Uterus (tissue), 4 donors: ENCODE results near the gene LOXL1. TPM values are rescaled to one million over a fixed set of nuclear protein-coding genes. Genes with fewer than 3 reads are reported as not detected.
A peak's percentile ranks its signal among the peaks of the same experiment; 100 is the strongest.

Source experiments
- DNase-seq, 2 donors: peaks; one replicate each; pipeline ENCODE4 v3.0.0-alpha.2; 2019 to 2020
- H3K27ac ChIP-seq, 2 donors: fragments of 200-600 bp; sonication (generic); 1 replicate in 1 of 2; 2 replicates in 1 of 2; pipeline ENCODE4 v1.5.1; 2016 to 2018
- H3K27me3 ChIP-seq, 2 donors: fragments of 200-600 bp; sonication (generic); one replicate each; pipeline ENCODE4 v1.5.1; 2018 to 2019; ENCODE audit warnings: control low read depth in 1 of 2
- H3K36me3 ChIP-seq, 2 donors: fragments of 200-600 bp; sonication (generic); one replicate each; pipeline ENCODE4 v1.5.1; 2019; ENCODE audit warnings: control low read depth in 1 of 2
- H3K4me1 ChIP-seq, 2 donors: fragments of 200-600 bp; sonication (generic); one replicate each; pipeline ENCODE4 v1.5.1; 2018 to 2019; ENCODE audit warnings: control low read depth in 1 of 2
- H3K4me3 ChIP-seq, 2 donors: fragments of 200-600 bp; sonication (generic); 1 replicate in 1 of 2; 2 replicates in 1 of 2; pipeline ENCODE4 v1.5.1; 2018 to 2019; ENCODE audit warnings: mild to moderate bottlenecking in 1 of 2
- H3K9me3 ChIP-seq, 2 donors: fragments of 200-600 bp; sonication (generic); one replicate each; pipeline ENCODE4 v1.5.1; 2019; ENCODE audit warnings: control low read depth in 1 of 2
- POLR2A ChIP-seq, 2 donors: fragments of 450-650 bp; IDR thresholded peaks; one replicate each; pipeline ENCODE4 v1.6.1; 2016; ENCODE audit warnings: antibody characterized with exemption in 2 of 2, mild to moderate bottlenecking in 1 of 2, moderate library complexity in 1 of 2
- intact Hi-C: fragments of 100-400 bp; cut with DNase I; formaldehyde crosslinking; loops from one replicate; pipeline ENCODE4 v1.15.1; 2023; ENCODE audit warnings: low total_unique reads
- total RNA-seq, 4 donors: library from RNA; depleted of rRNA in 3 of 4; stranded (reverse); fragments of >200 nt in 3 of 4; gene quantifications; one replicate each; pipeline versions ENCODE4 v1.1.0 to v1.2.4, GENCODE V29; 2014 to 2023
- TF ChIP-seq, protein P1 (sequence below), 4 experiments: fragments of 200-600 bp in 2 of 4; fragments of 450-650 bp in 2 of 4; sonication (generic) in 2 of 4; IDR thresholded peaks; one replicate each; pipeline ENCODE4 v1.5.1; 2016 to 2019; ENCODE audit warnings: antibody characterized with exemption in 4 of 4, mild to moderate bottlenecking in 2 of 4, moderate library complexity in 1 of 4
- donor health status: DM: yes; HTN: yes; CAD: no.

LOXL1 gene
- total RNA-seq, 4 donors from 2014 or later, result 19.4 to 68.4 (median 33.1) TPM

DNA sequence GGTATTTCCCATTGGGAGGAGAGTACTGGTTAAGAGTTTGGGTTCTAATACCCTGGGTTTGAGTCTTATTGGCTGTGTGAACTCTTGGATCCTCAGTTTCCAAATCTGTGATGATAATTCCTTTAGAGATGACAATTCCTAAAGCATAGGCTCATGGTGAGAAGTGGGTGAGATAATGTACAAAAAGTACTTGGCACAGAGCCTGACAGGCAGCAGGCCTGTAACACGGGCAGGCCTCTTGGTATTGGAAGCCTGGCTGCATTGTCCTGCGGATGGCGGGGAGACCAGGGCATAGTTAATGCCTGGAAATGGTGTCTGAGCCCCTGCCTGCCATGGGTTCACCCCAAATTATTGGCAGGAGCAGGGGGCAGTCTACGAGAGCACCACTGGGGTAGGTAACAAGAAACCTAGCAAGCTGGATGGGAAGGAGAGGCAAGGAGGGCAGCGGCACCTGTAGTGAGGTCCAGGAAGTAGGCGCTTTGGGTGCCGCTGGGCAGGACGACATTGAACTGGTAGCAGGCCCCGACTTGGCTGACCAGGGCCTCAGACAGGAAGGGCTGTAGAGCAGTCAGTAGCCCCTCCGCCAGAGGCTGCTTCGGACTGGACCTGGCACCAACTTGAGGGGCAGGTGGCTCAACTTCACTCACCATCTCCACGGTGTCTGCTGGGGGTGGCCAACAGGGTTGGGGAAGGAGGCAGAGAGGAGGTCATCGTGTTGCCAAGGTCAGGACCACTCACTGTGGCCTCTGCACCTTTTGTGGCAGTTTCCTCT, 58.1 kb downstream of the LOXL1 start:
- TF ChIP-seq POLR2A (IDR thresholded peaks at IDR 0.05), result no peak
- TF ChIP-seq, protein P1, sequence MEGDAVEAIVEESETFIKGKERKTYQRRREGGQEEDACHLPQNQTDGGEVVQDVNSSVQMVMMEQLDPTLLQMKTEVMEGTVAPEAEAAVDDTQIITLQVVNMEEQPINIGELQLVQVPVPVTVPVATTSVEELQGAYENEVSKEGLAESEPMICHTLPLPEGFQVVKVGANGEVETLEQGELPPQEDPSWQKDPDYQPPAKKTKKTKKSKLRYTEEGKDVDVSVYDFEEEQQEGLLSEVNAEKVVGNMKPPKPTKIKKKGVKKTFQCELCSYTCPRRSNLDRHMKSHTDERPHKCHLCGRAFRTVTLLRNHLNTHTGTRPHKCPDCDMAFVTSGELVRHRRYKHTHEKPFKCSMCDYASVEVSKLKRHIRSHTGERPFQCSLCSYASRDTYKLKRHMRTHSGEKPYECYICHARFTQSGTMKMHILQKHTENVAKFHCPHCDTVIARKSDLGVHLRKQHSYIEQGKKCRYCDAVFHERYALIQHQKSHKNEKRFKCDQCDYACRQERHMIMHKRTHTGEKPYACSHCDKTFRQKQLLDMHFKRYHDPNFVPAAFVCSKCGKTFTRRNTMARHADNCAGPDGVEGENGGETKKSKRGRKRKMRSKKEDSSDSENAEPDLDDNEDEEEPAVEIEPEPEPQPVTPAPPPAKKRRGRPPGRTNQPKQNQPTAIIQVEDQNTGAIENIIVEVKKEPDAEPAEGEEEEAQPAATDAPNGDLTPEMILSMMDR (IDR thresholded peaks at IDR 0.05), result no peak
- H3K4me3 ChIP-seq, result no peak overlapping the region
- no peaks in the 10 kb centered on the region for H3K36me3 ChIP-seq
- peaks cover 7 to 16% of the 10 kb centered on the region in 2 donors for H3K4me1 ChIP-seq
- peak overlapping the region; percentile 83 to 87 for H3K27ac ChIP-seq
- no peaks in the 10 kb centered on the region for H3K27me3 ChIP-seq
- intact Hi-C loops, result no loop called here
- no peak for DNase-seq
- H3K9me3 ChIP-seq, result no peaks in the 10 kb centered on the region

DNA sequence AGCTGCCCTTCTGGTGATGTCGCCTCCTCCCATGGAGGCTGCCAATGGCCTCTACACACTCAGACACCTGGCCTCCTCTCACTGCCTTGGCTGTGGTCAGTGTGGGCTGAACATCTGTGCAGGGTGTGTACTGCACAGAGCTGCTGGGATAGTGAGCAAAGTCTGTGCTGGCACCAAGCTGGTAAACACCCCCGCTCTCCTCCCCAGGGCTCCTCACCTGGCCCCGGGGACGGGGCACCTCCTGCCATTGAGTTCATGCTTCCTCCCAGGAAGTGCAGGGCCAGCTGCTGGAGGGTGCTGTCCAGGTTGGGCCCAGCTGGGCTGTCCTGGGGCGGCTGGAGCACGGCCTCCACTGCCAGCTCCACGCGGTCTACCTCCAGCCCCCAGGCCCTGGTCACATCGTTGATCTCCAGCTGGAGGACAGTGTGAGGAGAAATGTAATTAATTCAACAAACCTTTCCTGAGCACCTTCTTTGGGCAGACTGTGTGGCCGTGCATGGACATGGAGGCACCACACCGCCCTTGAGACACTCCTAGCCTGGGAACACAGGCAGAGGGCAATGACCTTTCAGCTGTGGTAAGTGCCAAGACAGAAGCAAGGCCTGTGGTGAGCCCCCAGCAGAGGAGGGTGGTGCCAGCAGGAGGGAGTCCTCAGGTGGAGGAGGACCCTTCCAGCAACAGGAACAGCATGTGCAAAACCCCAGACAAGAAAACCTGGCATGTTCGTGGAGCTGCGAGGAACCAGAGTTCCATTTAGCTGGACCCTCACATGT, 59.0 kb downstream of the LOXL1 start:
- Histone ChIP-seq H3K9me3 (no peaks in the 10 kb centered on the region), H3K4me3 (no peak overlapping the region), H3K4me1 (peaks cover 7 to 16% of the 10 kb centered on the region in 2 donors), H3K27ac (peak overlapping the region; percentile 44 to 77), H3K36me3 (no peaks in the 10 kb centered on the region), H3K27me3 (no peaks in the 10 kb centered on the region)
- no peak for DNase-seq
- intact Hi-C loops, result no loop called here
- no peak for TF ChIP-seq POLR2A (IDR thresholded peaks at IDR 0.05)
- TF ChIP-seq, protein P1 (IDR thresholded peaks at IDR 0.05), result no peak

GRCh38 chr15:73986055-73986775, 60.0 kb downstream of the LOXL1 start:
- DNase-seq, result no peak

GRCh38 chr15:73986776-73987056, 60.5 kb downstream of the LOXL1 start:
- no peak overlapping the region for H3K4me3 ChIP-seq
- TF ChIP-seq, protein P1 (IDR thresholded peaks at IDR 0.05), result no peak
- TF ChIP-seq POLR2A (IDR thresholded peaks at IDR 0.05), result no peak
- H3K9me3 ChIP-seq, result no peaks in the 10 kb centered on the region
- intact Hi-C loops, result no loop called here
- H3K36me3 ChIP-seq, result no peaks in the 10 kb centered on the region
- peaks cover 7 to 25% of the 10 kb centered on the region in 2 donors for H3K4me1 ChIP-seq
- H3K27me3 ChIP-seq, result no peaks in the 10 kb centered on the region
- peak overlapping the region; percentile 8 to 77 for H3K27ac ChIP-seq
- DNase-seq, result no peak

More at GRCh38 chr15:73986055-73986775, 60.0 kb downstream of the LOXL1 start:
- peak overlapping the region; percentile 8 to 77 for H3K27ac ChIP-seq
- no peaks in the 10 kb centered on the region for H3K9me3 ChIP-seq
- TF ChIP-seq, protein P1 (IDR thresholded peaks at IDR 0.05), result no peak
- no peak for TF ChIP-seq POLR2A (IDR thresholded peaks at IDR 0.05)
- no peaks in the 10 kb centered on the region for H3K27me3 ChIP-seq
- no peak overlapping the region for H3K4me3 ChIP-seq
- H3K4me1 ChIP-seq, result peaks cover 7 to 25% of the 10 kb centered on the region in 2 donors
- intact Hi-C loops, result no loop called here
- no peaks in the 10 kb centered on the region for H3K36me3 ChIP-seq
